ENCODE results near the gene IFT81. TPM values are rescaled to one million over a fixed set of nuclear protein-coding genes. Genes with fewer than 3 reads are reported as not detected.

The IFT81 gene
- total and polyA plus RNA-seq, 2 of the 13 experiments (the other 11 are each of a cell fraction or from before 2014, with no cell fraction given) = 4.2 to 13.0 TPM

DNA sequence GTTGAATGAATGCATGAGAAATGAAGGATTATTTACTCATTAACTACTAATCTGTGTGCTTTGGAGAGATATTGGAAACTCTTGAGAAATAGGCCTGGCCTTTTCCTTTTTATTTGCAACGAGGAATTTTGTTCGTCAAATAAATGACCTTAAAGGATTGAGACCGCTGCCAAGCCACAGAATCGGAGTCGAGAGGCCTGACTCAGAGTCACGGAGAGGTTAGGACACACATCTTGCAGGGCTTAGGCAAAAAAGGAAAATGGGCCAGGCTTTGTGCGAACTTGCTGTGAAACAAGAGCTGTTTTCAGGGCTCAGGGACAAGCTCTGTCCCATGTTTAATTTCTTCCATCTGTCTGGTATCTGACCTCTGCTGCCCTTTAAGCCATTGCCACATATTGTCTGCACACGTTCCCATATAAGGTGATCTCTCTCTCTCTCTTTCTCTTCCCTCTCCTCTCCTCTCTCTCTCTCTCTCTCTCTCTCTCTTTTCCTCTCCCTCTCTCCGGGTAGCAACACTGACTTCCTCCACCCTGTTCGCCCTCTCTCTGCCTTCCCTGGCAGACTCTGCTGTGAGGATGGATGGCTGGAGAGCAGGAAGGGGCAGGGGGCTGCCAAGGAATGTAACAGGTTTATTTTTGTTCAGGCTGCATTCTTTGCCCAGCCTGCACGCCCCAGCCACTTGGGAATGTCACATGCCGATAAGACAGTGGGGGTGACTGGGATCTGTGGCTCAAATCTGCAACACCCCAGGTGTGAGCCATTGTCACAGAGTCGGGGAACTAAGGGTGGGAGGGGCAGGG, 14.9 kb upstream of the IFT81 start (continued):
- TF ChIP-seq, protein P1, sequence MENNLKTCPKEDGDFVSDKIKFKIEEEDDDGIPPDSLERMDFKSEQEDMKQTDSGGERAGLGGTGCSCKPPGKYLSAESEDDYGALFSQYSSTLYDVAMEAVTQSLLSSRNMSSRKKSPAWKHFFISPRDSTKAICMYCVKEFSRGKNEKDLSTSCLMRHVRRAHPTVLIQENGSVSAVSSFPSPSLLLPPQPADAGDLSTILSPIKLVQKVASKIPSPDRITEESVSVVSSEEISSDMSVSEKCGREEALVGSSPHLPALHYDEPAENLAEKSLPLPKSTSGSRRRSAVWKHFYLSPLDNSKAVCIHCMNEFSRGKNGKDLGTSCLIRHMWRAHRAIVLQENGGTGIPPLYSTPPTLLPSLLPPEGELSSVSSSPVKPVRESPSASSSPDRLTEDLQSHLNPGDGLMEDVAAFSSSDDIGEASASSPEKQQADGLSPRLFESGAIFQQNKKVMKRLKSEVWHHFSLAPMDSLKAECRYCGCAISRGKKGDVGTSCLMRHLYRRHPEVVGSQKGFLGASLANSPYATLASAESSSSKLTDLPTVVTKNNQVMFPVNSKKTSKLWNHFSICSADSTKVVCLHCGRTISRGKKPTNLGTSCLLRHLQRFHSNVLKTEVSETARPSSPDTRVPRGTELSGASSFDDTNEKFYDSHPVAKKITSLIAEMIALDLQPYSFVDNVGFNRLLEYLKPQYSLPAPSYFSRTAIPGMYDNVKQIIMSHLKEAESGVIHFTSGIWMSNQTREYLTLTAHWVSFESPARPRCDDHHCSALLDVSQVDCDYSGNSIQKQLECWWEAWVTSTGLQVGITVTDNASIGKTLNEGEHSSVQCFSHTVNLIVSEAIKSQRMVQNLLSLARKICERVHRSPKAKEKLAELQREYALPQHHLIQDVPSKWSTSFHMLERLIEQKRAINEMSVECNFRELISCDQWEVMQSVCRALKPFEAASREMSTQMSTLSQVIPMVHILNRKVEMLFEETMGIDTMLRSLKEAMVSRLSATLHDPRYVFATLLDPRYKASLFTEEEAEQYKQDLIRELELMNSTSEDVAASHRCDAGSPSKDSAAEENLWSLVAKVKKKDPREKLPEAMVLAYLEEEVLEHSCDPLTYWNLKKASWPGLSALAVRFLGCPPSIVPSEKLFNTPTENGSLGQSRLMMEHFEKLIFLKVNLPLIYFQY (CRISPR knock-in tag; IDR thresholded peaks at IDR 0.05; ENCODE audit: borderline replicate concordance) = peak; percentile 61; the same call in 1 of the 2 replicates
- TF ChIP-seq, protein P2, sequence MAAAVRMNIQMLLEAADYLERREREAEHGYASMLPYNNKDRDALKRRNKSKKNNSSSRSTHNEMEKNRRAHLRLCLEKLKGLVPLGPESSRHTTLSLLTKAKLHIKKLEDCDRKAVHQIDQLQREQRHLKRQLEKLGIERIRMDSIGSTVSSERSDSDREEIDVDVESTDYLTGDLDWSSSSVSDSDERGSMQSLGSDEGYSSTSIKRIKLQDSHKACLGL (CRISPR knock-in tag; IDR thresholded peaks at IDR 0.05) = no peak
- TF ChIP-seq KAT2B (IDR thresholded peaks at IDR 0.05; ENCODE audit: borderline replicate concordance, low read depth, low read length) (no peak), ZMAT3 (CRISPR knock-in tag; conservative IDR thresholded peaks at IDR 0.05) (no peak), TAF1 (CRISPR knock-in tag; IDR thresholded peaks at IDR 0.05) (peak; percentile 34; the same call in 1 of the 2 replicates), ZNF430 (CRISPR knock-in tag; IDR thresholded peaks at IDR 0.05) (peak; percentile 88), NPAS2 (CRISPR knock-in tag; IDR thresholded peaks at IDR 0.05; ENCODE audit: borderline replicate concordance) (no peak), NONO (IDR thresholded peaks at IDR 0.05) (no peak), NONO (CRISPR knock-in tag; conservative IDR thresholded peaks at IDR 0.05) (peak; percentile 77; the same call in 1 of the 2 replicates)
- TF ChIP-seq, protein P3, sequence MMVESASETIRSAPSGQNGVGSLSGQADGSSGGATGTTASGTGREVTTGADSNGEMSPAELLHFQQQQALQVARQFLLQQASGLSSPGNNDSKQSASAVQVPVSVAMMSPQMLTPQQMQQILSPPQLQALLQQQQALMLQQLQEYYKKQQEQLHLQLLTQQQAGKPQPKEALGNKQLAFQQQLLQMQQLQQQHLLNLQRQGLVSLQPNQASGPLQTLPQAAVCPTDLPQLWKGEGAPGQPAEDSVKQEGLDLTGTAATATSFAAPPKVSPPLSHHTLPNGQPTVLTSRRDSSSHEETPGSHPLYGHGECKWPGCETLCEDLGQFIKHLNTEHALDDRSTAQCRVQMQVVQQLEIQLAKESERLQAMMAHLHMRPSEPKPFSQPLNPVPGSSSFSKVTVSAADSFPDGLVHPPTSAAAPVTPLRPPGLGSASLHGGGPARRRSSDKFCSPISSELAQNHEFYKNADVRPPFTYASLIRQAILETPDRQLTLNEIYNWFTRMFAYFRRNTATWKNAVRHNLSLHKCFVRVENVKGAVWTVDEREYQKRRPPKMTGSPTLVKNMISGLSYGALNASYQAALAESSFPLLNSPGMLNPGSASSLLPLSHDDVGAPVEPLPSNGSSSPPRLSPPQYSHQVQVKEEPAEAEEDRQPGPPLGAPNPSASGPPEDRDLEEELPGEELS (CRISPR knock-in tag; IDR thresholded peaks at IDR 0.05) = peak; percentile 76
- TF ChIP-seq, protein P4, sequence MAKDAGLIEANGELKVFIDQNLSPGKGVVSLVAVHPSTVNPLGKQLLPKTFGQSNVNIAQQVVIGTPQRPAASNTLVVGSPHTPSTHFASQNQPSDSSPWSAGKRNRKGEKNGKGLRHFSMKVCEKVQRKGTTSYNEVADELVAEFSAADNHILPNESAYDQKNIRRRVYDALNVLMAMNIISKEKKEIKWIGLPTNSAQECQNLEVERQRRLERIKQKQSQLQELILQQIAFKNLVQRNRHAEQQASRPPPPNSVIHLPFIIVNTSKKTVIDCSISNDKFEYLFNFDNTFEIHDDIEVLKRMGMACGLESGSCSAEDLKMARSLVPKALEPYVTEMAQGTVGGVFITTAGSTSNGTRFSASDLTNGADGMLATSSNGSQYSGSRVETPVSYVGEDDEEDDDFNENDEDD (CRISPR knock-in tag; IDR thresholded peaks at IDR 0.05; ENCODE audit: borderline replicate concordance) = peak; percentile 26; the same call in 1 of the 2 replicates
- TF ChIP-seq, protein P5, sequence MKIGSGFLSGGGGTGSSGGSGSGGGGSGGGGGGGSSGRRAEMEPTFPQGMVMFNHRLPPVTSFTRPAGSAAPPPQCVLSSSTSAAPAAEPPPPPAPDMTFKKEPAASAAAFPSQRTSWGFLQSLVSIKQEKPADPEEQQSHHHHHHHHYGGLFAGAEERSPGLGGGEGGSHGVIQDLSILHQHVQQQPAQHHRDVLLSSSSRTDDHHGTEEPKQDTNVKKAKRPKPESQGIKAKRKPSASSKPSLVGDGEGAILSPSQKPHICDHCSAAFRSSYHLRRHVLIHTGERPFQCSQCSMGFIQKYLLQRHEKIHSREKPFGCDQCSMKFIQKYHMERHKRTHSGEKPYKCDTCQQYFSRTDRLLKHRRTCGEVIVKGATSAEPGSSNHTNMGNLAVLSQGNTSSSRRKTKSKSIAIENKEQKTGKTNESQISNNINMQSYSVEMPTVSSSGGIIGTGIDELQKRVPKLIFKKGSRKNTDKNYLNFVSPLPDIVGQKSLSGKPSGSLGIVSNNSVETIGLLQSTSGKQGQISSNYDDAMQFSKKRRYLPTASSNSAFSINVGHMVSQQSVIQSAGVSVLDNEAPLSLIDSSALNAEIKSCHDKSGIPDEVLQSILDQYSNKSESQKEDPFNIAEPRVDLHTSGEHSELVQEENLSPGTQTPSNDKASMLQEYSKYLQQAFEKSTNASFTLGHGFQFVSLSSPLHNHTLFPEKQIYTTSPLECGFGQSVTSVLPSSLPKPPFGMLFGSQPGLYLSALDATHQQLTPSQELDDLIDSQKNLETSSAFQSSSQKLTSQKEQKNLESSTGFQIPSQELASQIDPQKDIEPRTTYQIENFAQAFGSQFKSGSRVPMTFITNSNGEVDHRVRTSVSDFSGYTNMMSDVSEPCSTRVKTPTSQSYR (CRISPR knock-in tag; IDR thresholded peaks at IDR 0.05; ENCODE audit: borderline replicate concordance) = peak; percentile 30
- TF ChIP-seq, protein P6, sequence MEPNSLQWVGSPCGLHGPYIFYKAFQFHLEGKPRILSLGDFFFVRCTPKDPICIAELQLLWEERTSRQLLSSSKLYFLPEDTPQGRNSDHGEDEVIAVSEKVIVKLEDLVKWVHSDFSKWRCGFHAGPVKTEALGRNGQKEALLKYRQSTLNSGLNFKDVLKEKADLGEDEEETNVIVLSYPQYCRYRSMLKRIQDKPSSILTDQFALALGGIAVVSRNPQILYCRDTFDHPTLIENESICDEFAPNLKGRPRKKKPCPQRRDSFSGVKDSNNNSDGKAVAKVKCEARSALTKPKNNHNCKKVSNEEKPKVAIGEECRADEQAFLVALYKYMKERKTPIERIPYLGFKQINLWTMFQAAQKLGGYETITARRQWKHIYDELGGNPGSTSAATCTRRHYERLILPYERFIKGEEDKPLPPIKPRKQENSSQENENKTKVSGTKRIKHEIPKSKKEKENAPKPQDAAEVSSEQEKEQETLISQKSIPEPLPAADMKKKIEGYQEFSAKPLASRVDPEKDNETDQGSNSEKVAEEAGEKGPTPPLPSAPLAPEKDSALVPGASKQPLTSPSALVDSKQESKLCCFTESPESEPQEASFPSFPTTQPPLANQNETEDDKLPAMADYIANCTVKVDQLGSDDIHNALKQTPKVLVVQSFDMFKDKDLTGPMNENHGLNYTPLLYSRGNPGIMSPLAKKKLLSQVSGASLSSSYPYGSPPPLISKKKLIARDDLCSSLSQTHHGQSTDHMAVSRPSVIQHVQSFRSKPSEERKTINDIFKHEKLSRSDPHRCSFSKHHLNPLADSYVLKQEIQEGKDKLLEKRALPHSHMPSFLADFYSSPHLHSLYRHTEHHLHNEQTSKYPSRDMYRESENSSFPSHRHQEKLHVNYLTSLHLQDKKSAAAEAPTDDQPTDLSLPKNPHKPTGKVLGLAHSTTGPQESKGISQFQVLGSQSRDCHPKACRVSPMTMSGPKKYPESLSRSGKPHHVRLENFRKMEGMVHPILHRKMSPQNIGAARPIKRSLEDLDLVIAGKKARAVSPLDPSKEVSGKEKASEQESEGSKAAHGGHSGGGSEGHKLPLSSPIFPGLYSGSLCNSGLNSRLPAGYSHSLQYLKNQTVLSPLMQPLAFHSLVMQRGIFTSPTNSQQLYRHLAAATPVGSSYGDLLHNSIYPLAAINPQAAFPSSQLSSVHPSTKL (CRISPR knock-in tag; IDR thresholded peaks at IDR 0.05) = peak; percentile 71

Measured in HepG2 (cell line).